ENCODE results near the gene MUC21. TPM values are rescaled to one million over a fixed set of nuclear protein-coding genes. Genes with fewer than 3 reads are reported as not detected.

MUC21 gene
- total and polyA plus RNA-seq, 7 donors: 0.01 to 0.07 (median 0.07) TPM; not detected in 4

GRCh38 chr6:30988209-30988825, 4.8 kb downstream of the MUC21 start:
- no peaks in the 10 kb centered on the region for H3K9me3 ChIP-seq
- intact Hi-C loops (cut with DNase I): no loop called here
- no peak for TF ChIP-seq CTCF (IDR thresholded peaks at IDR 0.05)
- ATAC-seq: no peak
- H3K4me1 ChIP-seq: no peaks in the 10 kb centered on the region
- no peak overlapping the region for H3K4me3 ChIP-seq
- H3K27ac ChIP-seq: no peak overlapping the region
- no peaks in the 10 kb centered on the region for H3K36me3 ChIP-seq (ENCODE audit: insufficient read depth in 1 of 2, low read depth in 1 of 2)
- DNase-seq: no peak
- H3K27me3 ChIP-seq (ENCODE audit: insufficient read depth in 3 of 3, low read length in 2 of 3): peaks cover 0 to 5% (median 0%) of the 10 kb centered on the region in 3 donors
- WGBS, 3 donors: 89 to 93% (median 91%) methylated on average over 9 of the region's 9 CpGs

- 45 to 49% (median 46%) methylated on average over 8 of the region's 8 CpGs for WGBS, 3 donors
- no peak overlapping the region for H3K4me3 ChIP-seq
- intact Hi-C loops (cut with DNase I): no loop called here
- TF ChIP-seq CTCF (IDR thresholded peaks at IDR 0.05): no peak
- no peaks in the 10 kb centered on the region for H3K27me3 ChIP-seq (ENCODE audit: insufficient read depth in 3 of 3, low read length in 2 of 3)
- no peaks in the 10 kb centered on the region for H3K4me1 ChIP-seq
- H3K9me3 ChIP-seq: no peaks in the 10 kb centered on the region
- H3K36me3 ChIP-seq (ENCODE audit: insufficient read depth in 1 of 2, low read depth in 1 of 2): no peaks in the 10 kb centered on the region
- ATAC-seq: no peak
- H3K27ac ChIP-seq: no peak overlapping the region
- no peak for DNase-seq
These were observed 7.0 kb downstream of the MUC21 start for GRCh38 chr6:30990422-30991086.

GRCh38 chr6:30991891-30992290, 8.4 kb downstream of the MUC21 start:
- 70 to 83% (median 76%) methylated on average over 2 of the region's 2 CpGs for WGBS, 3 donors
- H3K27me3 ChIP-seq (ENCODE audit: insufficient read depth in 3 of 3, low read length in 2 of 3): no peaks in the 10 kb centered on the region
- intact Hi-C loops (cut with DNase I): no loop called here
- no peak for ATAC-seq
- H3K4me1 ChIP-seq: no peaks in the 10 kb centered on the region
- H3K4me3 ChIP-seq: no peak overlapping the region
- no peaks in the 10 kb centered on the region for H3K36me3 ChIP-seq (ENCODE audit: insufficient read depth in 1 of 2, low read depth in 1 of 2)
- DNase-seq: no peak
- no peaks in the 10 kb centered on the region for H3K9me3 ChIP-seq
- H3K27ac ChIP-seq: no peak overlapping the region
- TF ChIP-seq CTCF (IDR thresholded peaks at IDR 0.05): no peak

GRCh38 chr6:30997301-30997700, 13.8 kb downstream of the MUC21 start:
- H3K9me3 ChIP-seq: no peaks in the 10 kb centered on the region

More at GRCh38 chr6:30997301-30997700, 13.8 kb downstream of the MUC21 start:
- 95 to 100% (median 97%) methylated on average over 2 of the region's 2 CpGs for WGBS, 3 donors
- intact Hi-C loops (cut with DNase I): no loop called here
- Histone ChIP-seq H3K4me3 (no peak overlapping the region), H3K36me3 (ENCODE audit: insufficient read depth in 1 of 2, low read depth in 1 of 2) (no peaks in the 10 kb centered on the region), H3K4me1 (no peaks in the 10 kb centered on the region), H3K27me3 (ENCODE audit: insufficient read depth in 3 of 3, low read length in 2 of 3) (no peaks in the 10 kb centered on the region), H3K27ac (no peak overlapping the region)
- ATAC-seq (no peak), DNase-seq (no peak)
- TF ChIP-seq CTCF (IDR thresholded peaks at IDR 0.05): no peak
